ENCODE measurements around the gene LDLR.
"Not testable (repeated sequence)": the region's sequence is repeated elsewhere in the genome, so short reads cannot be mapped to it uniquely, and the experiment has no call there.

The LDLR gene

DNA sequence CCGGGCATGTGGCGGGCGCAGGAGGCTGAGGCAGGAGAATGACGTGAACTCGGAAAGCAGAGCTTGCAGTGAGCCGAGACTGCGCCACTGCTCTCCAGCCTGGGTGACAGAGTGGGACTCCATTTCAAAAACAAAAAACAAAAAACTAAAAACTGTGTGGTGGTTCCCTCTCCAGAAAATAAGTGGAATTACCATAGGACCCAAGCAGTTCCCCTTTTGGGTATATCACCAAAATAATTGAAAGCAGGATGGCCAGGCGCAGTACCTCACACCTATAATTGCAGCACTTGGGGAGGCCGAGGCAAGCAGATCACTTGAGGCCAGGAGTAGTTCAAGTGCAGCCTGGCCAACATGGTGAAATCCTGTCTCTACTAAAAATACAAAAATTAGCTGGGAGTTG lies 15.7 kb upstream of the LDLR start:
- DNase-seq, result no peak

DNA sequence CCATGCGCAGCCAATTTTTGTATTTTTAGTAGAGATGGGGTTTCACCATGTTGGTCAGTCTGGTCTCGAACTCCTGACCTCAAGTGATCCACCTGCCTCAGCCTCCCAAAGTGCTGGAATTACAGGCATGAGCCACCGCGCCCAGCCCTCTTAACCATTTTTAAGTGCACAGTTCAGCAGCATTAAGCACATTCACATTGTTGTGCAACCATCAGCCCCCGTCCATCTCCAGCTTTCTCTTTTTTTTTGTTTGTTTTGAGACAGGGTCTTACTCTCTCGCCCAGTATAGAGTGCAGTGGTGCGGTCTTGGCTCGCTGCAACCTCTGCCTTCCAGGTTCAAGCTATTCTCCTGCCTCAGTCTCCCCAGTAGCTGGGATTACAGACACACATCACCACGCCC lies 12.5 kb upstream of the LDLR start:
- DNase-seq, result not testable (repeated sequence)

DNA sequence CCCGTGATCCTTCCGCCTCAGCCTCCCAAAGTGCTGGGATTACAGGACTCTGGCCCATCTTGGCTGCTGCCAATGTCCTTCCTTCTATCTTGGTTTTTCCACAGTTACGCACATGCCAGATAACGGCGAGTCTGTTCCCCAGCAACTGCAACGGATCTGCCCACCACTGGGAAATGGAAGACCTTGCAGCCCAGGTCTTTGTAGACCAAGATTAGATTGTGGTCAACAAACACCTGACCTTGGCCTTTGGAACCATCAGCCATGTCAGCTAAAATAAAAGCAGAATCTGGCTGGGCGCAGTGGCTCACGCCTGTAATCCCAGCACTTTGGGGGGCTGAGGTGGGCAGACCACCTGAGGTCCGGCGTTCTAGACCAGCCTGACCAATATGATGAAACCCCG lies 10.4 kb upstream of the LDLR start:
- no peak for DNase-seq

DNA sequence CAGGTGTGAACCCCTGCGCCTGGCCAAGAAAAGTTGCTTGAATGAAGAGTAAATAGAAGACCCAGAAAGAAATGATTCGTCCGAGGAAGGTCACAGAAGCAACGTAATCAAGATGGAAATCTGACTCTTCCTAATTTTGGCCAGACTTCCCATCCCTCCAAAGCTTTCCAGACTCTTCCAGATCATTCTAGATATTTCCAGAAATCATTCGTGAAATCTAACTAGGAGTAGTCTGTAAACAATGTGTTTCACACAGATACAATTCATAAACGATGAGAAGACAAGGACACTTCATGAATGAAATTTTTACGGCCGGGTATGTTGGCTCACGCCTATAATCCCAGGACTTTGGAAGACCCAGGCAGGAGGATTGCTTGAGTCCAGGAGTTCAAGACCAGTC lies 9.3 kb upstream of the LDLR start:
- DNase-seq, result no peak

DNA sequence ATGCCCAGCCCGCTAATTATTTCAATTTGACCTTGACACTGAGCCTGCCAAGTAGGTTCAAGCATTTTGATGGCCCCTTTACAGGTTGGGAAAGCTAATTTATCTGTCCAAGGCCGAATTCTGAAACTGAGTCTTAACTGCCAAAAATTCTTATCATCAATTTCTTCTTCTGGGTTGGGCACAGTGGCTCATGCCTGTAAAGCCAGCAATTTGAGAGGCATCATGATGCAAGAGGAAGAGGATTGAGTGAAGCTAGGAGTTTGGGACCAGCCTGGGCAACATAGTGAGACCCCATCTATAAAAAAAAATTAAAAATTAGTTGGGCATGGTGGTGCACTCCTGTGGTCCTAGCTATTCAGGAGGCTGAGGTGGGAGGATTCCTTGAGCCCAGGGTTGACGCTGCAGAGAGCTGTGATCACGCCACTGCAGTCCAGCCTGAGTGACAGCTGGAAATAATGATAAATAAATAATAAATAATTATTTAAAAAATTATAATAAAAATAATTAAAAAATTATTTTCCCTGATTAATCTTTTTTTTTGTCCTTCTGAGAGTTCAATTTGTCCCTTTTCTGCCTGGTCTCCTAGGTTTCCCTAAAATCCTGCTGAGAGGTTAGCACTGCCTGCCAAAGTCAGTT lies 1.3 kb upstream of the LDLR start:
- DNase-seq, result no peak

DNA sequence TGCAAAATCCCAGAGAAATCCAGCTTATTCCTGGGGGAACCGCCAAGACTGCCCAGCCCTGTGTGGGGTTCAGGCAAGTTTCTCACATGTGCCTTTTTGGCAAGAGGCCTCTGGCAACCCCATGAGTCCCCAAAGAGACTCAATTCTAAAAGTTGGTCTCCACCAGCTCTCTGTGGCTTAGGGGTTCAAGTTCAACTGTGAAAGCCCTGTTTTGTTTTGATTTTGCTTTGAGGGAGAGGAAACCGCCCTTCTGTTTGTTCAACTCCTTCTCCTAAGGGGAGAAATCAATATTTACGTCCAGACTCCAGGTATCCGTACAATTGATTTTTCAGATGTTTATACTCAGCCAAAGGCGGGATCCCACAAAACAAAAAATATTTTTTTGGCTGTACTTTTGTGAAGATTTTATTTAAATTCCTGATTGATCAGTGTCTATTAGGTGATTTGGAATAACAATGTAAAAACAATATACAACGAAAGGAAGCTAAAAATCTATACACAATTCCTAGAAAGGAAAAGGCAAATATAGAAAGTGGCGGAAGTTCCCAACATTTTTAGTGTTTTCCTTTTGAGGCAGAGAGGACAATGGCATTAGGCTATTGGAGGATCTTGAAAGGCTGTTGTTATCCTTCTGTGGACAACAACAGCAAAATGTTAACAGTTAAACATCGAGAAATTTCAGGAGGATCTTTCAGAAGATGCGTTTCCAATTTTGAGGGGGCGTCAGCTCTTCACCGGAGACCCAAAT lies 583 bp upstream of the LDLR start:
- DNase-seq, result no peak

DNA sequence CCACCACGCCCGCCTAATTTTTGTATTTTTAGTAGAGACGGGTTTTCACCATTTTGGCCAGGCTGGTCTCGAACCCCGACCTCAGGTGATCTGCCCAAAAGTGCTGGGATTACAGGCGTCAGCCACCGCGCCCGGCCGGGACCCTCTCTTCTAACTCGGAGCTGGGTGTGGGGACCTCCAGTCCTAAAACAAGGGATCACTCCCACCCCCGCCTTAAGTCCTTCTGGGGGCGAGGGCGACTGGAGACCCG lies 676 bp downstream of the LDLR start:
- not testable (repeated sequence) for DNase-seq

DNA sequence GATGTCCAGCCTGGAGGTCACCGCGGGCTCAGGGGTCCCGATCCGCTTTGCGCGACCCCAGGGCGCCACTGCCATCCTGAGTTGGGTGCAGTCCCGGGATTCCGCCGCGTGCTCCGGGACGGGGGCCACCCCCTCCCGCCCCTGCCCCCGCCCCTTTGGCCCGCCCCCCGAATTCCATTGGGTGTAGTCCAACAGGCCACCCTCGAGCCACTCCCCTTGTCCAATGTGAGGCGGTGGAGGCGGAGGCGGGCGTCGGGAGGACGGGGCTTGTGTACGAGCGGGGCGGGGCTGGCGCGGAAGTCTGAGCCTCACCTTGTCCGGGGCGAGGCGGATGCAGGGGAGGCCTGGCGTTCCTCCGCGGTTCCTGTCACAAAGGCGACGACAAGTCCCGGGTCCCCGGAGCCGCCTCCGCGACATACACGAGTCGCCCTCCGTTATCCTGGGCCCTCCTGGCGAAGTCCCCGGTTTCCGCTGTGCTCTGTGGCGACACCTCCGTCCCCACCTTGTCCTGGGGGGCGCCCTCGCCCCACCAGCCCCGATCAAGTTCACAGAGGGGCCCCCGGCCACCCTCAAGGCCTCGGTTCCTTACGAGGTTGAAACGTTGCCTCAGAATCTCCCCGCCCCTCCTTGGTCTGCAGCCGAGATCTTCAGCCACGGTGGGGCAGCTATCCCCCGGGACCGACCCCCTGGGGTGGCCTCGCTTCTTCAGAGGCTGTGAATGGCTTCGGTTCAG lies 1.2 kb downstream of the LDLR start:
- peak; percentile 98 for DNase-seq

DNA sequence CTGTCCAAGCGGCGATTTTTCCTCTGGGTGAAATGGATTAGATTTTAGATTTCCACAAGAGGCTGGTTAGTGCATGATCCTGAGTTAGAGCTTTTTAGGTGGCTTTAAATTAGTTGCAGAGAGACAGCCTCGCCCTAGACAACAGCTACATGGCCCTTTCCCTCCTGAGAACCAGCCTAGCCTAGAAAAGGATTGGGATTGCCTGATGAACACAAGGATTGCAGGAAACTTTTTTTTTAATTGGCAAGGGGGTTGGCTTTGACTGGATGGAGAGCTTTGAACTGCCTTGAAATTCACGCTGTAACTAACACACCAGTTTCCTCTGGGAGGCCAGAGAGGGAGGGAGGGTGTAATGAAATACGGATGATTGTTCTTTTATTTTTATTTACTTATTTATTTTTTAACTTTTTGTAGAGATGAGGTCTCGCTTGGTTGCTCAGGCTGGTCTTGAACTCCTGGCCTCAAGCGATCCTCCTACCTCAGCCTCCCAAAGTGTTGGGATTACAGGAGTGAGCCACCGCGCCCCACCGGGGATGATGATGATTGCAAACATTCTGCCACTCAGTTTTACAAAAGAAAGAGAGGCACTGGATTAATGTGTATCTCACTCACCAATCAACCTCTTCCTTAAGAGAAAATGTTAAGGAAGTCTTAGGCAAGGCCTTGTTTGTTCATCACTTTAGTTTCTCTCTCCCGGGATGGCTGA lies 1.9 kb downstream of the LDLR start:
- no peak for DNase-seq

DNA sequence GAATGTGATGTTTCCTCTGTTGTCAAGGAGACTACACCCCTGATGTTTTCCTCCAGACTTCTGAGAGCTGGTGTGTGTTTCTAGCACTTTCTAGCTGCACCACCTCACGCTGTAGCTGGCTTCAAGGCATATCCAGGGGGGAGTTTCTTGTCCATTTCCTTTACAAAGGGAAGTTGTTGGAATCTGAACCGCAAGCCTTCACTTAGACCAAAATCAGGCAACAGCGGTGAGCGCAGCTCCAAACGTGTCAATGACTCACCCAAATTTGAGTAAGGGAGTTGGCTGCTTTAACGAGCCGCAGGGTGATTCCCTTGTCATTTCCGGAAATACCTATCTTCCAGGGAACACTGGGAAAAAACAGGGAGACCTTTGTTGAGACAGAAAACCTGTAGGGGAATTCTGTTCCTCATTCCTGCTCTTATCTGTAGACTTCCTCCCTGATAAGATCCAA lies 2.5 kb downstream of the LDLR start:
- peak; percentile 76 for DNase-seq

DNA sequence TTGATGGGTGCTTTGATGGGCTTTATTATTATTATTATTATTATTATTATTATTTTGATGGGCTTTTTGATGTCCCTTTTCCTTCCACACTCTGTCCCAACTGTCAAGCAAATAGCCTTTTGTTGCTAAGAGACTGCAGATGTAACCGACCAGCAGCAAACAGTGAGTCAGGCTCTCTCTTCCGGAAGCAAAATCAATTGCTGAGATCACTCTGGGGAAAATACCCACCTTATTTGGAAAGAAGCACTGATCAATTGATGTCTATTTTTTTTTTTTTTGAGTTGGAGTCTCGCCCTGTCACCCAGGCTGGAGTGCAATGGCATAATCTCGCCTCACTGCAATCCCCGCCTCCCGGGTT lies 2.9 kb downstream of the LDLR start:
- DNase-seq, result peak; percentile 70

DNA sequence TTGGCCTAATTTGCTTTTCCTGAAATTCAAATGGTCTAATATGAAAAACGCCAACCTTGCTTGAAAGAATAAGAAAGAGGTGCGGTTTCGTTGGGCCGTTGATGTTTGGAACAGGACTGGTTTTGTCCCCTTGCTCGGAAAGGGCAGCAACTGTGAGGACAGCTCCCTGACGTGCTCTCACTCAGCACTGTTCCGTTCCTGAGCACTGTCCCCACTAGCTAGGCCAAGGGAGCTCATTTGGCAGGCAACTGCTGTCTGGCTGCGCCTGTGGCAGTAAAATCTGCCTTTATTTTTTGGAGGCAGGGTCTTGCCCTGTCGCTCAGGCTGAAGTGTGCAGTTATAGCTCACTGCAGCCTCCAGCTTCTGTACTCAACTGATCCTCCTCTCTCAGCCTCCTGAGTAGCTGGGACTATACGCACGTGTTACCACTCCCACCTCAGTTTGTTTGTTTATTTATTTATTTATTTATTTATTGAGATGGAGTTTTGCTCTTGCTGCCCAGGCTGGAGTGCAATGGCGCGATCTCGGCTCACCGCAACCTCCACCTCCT lies 4.5 kb downstream of the LDLR start:
- DNase-seq, result no peak

DNA sequence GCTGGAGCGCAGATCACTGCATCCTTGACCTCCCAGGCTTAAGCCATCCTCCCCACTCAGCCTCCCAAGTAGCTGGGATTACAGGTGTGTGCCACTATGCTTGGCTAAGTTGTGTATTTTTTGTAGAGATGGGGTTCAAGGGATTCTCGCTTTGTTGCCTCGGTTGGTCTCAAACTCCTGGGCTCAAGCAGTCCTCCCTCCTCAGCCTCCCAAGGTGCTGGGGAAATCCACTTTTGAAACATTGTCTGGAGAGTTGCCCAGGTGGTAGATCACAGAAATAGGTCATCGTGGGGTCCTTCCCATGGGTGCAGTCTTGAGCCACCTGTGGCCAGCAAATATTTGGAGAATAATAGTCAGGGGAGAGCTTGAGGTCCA lies 5.2 kb downstream of the LDLR start:
- no peak for DNase-seq

DNA sequence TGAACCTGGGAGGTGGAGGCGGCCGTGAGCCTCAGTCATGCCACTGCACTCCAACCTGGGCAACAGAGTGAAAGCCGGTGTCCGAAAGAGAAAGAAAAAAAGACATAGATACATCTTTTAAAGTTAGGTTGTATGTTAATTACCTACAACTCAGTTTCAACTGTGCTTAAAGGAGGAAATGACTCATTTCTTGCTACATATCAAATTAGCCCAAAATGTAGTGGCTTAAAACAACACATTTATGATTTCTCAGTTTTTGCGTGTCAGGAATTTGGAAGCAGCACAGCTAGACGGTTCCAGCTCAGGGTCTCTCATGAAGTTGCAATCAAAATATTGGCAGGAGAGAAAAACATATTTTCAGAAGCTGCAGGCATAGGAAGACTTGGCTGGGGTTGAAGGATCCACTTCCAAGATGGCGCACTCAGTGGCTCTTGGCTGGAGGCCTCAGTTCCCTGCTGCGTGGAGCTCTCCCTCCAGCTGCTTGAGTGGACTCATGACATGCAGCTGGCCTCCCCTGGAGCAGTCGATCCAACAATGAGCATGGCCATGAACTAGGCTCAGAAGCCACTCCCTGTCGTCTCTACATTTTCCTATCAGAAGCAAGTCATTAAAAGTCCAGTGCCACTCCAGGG lies 7.1 kb downstream of the LDLR start:
- no peak for DNase-seq

DNA sequence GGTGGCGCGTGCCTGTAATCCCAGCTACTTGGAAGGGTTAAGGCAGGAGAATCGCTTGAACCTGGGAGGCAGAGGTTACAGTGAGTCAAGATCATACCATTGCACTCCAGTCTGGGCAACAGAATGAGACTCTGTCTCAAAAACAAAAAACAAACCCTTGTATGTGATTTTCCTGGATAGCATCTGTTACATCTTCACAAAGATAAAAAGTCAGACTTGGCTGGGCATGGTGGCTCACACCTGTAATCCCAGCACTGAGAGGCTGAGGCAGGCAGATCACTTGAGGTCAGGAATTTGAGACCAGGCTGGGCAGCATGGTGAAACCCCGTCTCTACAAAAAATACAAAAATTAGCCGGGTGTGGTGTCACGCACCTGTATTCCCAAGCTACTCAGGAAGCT lies 8.1 kb downstream of the LDLR start:
- not testable (repeated sequence) for DNase-seq

DNA sequence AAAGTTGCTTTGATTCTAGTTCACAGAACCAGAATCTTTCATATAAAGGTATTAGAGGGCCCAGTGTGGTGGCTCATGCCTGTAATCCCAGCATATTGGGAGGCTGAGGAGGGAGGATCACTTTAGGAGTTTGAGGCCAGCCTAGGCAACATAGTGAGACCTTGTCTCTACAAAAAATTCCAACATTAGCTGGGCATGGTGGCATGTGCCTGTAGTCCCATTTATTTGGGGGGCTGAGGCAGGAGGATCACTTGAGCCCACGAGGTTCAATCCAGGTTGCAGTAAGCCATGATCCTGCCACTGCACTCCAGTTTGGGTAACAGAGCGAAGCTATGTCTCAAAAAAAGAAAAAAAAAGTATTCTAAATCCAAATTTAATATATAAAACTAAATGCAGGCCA lies 9.1 kb downstream of the LDLR start:
- DNase-seq, result no peak

DNA sequence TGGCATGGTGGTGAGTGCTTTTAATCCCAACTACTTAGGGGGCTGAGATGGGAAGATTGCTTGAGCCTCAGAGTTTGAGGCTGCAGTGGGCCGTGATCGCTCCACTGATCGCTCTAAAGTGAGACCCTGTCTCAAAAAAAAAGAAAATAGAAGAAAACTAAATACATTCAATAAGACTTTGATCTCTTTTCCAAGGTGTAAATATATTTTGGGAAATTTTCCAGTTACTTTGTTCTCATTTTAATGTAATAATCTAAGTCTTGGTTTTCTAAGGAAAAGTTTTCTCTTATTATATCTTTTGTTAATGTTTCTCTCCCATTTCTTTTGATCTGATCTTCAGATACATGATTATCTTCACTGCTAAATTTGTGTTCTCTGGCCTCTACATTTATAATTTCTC lies 9.6 kb downstream of the LDLR start:
- DNase-seq, result no peak

DNA sequence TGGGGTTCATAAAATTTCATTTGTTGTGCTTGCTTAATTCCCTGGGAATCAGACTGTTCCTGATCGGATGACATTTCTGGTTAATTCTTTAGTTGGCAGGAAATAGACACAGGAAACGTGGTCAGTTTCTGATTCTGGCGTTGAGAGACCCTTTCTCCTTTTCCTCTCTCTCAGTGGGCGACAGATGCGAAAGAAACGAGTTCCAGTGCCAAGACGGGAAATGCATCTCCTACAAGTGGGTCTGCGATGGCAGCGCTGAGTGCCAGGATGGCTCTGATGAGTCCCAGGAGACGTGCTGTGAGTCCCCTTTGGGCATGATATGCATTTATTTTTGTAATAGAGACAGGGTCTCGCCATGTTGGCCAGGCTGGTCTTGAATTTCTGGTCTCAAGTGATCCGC lies 10.8 kb downstream of the LDLR start:
- DNase-seq, result no peak

DNA sequence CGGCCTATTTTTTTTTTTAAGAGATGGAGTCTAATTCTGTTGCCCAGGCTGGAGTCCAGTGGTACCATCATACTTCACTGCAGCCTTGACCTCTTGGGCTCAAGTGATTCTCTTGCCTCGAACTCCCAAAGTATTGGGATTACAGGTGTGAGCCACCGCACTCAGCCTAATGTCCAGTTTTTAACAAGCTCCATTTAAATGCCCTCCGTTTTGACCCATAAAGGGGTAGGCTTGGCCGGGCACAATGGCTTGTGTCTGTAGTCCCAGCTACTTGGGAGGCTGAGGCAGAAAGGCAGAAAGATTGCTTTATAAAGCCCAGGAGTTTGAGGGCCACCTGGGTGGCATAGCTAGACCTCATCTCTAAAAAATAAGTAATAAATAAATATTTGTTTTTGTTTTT lies 11.8 kb downstream of the LDLR start:
- no peak for DNase-seq

DNA sequence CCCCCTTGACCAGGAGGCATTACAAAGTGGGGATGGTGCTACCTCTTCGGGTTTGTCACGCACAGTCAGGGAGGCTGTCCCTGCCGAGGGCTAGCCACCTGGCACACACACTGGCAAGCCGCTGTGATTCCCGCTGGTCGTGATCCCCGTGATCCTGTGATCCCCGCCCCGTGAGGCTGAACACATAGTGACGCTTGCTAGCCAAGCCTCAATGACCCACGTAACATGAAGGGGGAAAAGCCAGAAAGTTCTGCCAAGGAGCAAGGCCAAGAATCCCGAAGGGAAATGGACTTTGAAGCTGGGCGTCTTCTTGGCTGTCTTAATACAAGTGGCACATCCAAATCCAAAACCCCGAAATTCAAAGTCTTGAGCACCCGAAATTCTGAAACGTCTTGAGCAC lies 13.7 kb downstream of the LDLR start:
- no peak for DNase-seq

DNA sequence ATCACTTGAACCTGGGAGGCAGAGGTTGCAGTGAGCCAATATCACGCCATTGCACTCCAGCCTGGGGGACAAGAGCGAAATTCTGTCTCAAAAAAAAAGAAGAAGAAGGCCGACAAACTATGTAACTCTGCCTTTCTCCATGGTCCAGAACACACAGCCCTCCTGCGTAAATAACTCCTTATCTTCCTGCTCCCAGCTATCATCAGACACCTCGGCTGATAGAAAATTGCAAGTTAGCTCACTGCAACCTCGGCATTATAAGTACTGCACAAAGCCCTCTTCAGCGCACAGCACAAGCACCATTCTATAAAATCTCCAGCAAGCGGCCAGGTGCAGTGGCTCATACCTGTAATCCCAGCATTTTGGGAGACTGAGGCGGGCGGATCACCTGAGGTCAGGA lies 14.4 kb downstream of the LDLR start:
- not testable (repeated sequence) for DNase-seq

DNA sequence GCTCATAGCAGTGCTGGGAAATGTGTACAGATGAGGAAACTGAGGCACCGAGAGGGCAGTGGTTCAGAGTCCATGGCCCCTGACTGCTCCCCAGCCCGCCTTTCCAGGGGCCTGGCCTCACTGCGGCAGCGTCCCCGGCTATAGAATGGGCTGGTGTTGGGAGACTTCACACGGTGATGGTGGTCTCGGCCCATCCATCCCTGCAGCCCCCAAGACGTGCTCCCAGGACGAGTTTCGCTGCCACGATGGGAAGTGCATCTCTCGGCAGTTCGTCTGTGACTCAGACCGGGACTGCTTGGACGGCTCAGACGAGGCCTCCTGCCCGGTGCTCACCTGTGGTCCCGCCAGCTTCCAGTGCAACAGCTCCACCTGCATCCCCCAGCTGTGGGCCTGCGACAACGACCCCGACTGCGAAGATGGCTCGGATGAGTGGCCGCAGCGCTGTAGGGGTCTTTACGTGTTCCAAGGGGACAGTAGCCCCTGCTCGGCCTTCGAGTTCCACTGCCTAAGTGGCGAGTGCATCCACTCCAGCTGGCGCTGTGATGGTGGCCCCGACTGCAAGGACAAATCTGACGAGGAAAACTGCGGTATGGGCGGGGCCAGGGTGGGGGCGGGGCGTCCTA lies 15.9 kb downstream of the LDLR start:
- DNase-seq, result no peak

DNA sequence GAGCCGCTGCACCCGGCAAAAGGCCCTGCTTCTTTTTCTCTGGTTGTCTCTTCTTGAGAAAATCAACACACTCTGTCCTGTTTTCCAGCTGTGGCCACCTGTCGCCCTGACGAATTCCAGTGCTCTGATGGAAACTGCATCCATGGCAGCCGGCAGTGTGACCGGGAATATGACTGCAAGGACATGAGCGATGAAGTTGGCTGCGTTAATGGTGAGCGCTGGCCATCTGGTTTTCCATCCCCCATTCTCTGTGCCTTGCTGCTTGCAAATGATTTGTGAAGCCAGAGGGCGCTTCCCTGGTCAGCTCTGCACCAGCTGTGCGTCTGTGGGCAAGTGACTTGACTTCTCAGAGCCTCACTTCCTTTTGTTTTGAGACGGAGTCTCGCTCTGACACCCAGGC lies 17.2 kb downstream of the LDLR start:
- DNase-seq, result no peak
